H9 (cell line): ENCODE data around the gene LIPM. TPM values are rescaled to one million over a fixed set of nuclear protein-coding genes. Genes with fewer than 3 reads are reported as not detected.

Source experiments
- DNase-seq: peaks from one replicate; pipeline ENCODE4 v3.0.0-alpha.2; 2017
- H2AFZ ChIP-seq: one replicate; pipeline ENCODE4 v1.6.1; 2013; ENCODE audit warnings: mild to moderate bottlenecking, low read length, control low read depth, moderate library complexity
- H2AK5ac ChIP-seq: 2 replicates; pipeline ENCODE4 v1.6.1; 2013; ENCODE audit warnings: low read length, control low read depth, mixed read lengths; ENCODE audit not compliant: insufficient read length
- H2BK120ac ChIP-seq: one replicate; pipeline ENCODE4 v1.6.1; 2013; ENCODE audit warnings: low read depth, mild to moderate bottlenecking, low read length, control low read depth, inconsistent platforms; ENCODE audit not compliant: poor library complexity, severe bottlenecking
- H2BK12ac ChIP-seq: 2 replicates; pipeline ENCODE4 v1.6.1; 2013; ENCODE audit warnings: low read length, control low read depth, mixed read lengths, low read depth; ENCODE audit not compliant: insufficient read length
- H2BK15ac ChIP-seq: 2 replicates; pipeline ENCODE4 v1.6.1; 2013; ENCODE audit warnings: low read depth, low read length, control low read depth
- H2BK20ac ChIP-seq: one replicate; pipeline ENCODE4 v1.6.1; 2013; ENCODE audit warnings: low read depth, mild to moderate bottlenecking, low read length, control low read depth, inconsistent platforms; ENCODE audit not compliant: poor library complexity, severe bottlenecking
- H2BK5ac ChIP-seq: 2 replicates; pipeline ENCODE4 v1.6.1; 2013; ENCODE audit warnings: low read length, control low read depth, mixed read lengths; ENCODE audit not compliant: insufficient read length
- H3K14ac ChIP-seq: 2 replicates; pipeline ENCODE4 v1.6.1; 2013; ENCODE audit warnings: low read length, control low read depth; ENCODE audit not compliant: insufficient read depth
- H3K18ac ChIP-seq: 2 replicates; pipeline ENCODE4 v1.6.1; 2013; ENCODE audit warnings: low read depth, mild to moderate bottlenecking, mixed read lengths, low read length, control low read depth; ENCODE audit not compliant: insufficient read length
- H3K23ac ChIP-seq: 2 replicates; pipeline ENCODE4 v1.6.1; 2013; ENCODE audit warnings: low read length, control low read depth, mixed read lengths, low read depth; ENCODE audit not compliant: insufficient read length
- H3K23me2 ChIP-seq: 2 replicates; pipeline ENCODE4 v1.6.1; 2013; ENCODE audit warnings: low read depth, mild to moderate bottlenecking, mixed read lengths, low read length, control low read depth; ENCODE audit not compliant: insufficient read length, poor library complexity, severe bottlenecking
- H3K27ac ChIP-seq: 2 replicates; pipeline ENCODE4 v1.5.1; 2013; ENCODE audit warnings: low read length, control low read depth, mixed read lengths, low read depth; ENCODE audit not compliant: insufficient read length
- H3K27me3 ChIP-seq: 2 replicates; pipeline ENCODE4 v1.6.1; 2013; ENCODE audit warnings: low read length, control low read depth, inconsistent platforms; ENCODE audit not compliant: insufficient read depth
- H3K4ac ChIP-seq: 2 replicates; pipeline ENCODE4 v1.6.1; 2013; ENCODE audit warnings: low read depth, mild to moderate bottlenecking, control low read depth, inconsistent platforms, low read length, moderate library complexity
- H3K4me1 ChIP-seq: 2 replicates; pipeline ENCODE4 v1.6.1; 2013; ENCODE audit warnings: low read length, control low read depth, inconsistent platforms; ENCODE audit not compliant: insufficient read depth
- H3K4me2 ChIP-seq: 2 replicates; pipeline ENCODE4 v1.6.1; 2013; ENCODE audit warnings: low read length, control low read depth, mixed read lengths; ENCODE audit not compliant: insufficient read length, insufficient read depth
- H3K56ac ChIP-seq: 2 replicates; pipeline ENCODE4 v1.6.1; 2013; ENCODE audit warnings: low read depth, mild to moderate bottlenecking, mixed read lengths, low read length, control low read depth; ENCODE audit not compliant: insufficient read length
- H3K79me1 ChIP-seq: 2 replicates; pipeline ENCODE4 v1.6.1; 2013; ENCODE audit warnings: low read depth, mild to moderate bottlenecking, moderate library complexity, low read length, control low read depth, inconsistent platforms; ENCODE audit not compliant: insufficient read depth, poor library complexity, severe bottlenecking
- H3K79me2 ChIP-seq: 2 replicates; pipeline ENCODE4 v1.6.1; 2013; ENCODE audit warnings: low read length, control low read depth, inconsistent platforms; ENCODE audit not compliant: insufficient read depth
- H3K9ac ChIP-seq: 2 replicates; pipeline ENCODE4 v1.6.1; 2013; ENCODE audit warnings: low read length, control low read depth, mixed read lengths; ENCODE audit not compliant: insufficient read length; ENCODE audit errors: extremely low read depth
- H3K9me3 ChIP-seq: one replicate; pipeline ENCODE4 v1.6.1; 2013; ENCODE audit warnings: low read depth, low read length, inconsistent platforms; ENCODE audit not compliant: control insufficient read depth
- H3T11ph ChIP-seq: one replicate; pipeline ENCODE4 v1.6.1; 2013; ENCODE audit warnings: mild to moderate bottlenecking, low read length, control low read depth, inconsistent platforms
- H4K20me1 ChIP-seq: one replicate; pipeline ENCODE4 v1.6.1; 2013; ENCODE audit not compliant: control insufficient read depth, insufficient read length, insufficient read depth
- H4K5ac ChIP-seq: 2 replicates; pipeline ENCODE4 v1.6.1; 2013; ENCODE audit warnings: low read depth, mild to moderate bottlenecking, mixed read lengths, low read length, control low read depth; ENCODE audit not compliant: insufficient read length
- H4K8ac ChIP-seq: replicated peaks from 2 replicates; pipeline ENCODE4 v1.6.1; 2013; ENCODE audit warnings: low read length, control low read depth, mixed read lengths, low read depth; ENCODE audit not compliant: insufficient read length
- H4K91ac ChIP-seq: 2 replicates; pipeline ENCODE4 v1.6.1; 2013; ENCODE audit warnings: low read depth, mild to moderate bottlenecking, moderate library complexity, mixed read lengths, low read length, control low read depth; ENCODE audit not compliant: insufficient read length
- H3K27ac Mint-ChIP-seq, 3 experiments: 2 replicates in 2 of 3; 3 replicates in 1 of 3; pipeline ENCODE4 v1.8.0; 2020 to 2021; ENCODE audit warnings: mixed read lengths in 3 of 3, mild to moderate bottlenecking in 1 of 3, moderate library complexity in 1 of 3
- H3K27me3 Mint-ChIP-seq: 2 replicates; pipeline ENCODE4 v1.8.0; 2021; ENCODE audit warnings: low read depth, mild to moderate bottlenecking, moderate library complexity, mixed read lengths
- H3K36me3 Mint-ChIP-seq, 3 experiments: 2 replicates in 2 of 3; 3 replicates in 1 of 3; pipeline ENCODE4 v1.8.0; 2020 to 2021; ENCODE audit warnings: low read depth in 3 of 3, mixed read lengths in 3 of 3; ENCODE audit not compliant: insufficient read depth in 1 of 3
- H3K4me1 Mint-ChIP-seq, 2 experiments: 2 replicates each; pipeline ENCODE4 v1.8.0; 2020; ENCODE audit warnings: mixed read lengths in 2 of 2
- H3K4me3 Mint-ChIP-seq, 2 experiments: 2 replicates in 1 of 2; 3 replicates in 1 of 2; pipeline ENCODE4 v1.8.0; 2020 to 2021; ENCODE audit warnings: mild to moderate bottlenecking in 2 of 2, mixed read lengths in 2 of 2, moderate library complexity in 1 of 2
- H3K9me3 Mint-ChIP-seq, 2 experiments: 2 replicates in 1 of 2; 3 replicates in 1 of 2; pipeline ENCODE4 v1.8.0; 2020; ENCODE audit warnings: mild to moderate bottlenecking in 2 of 2, mixed read lengths in 2 of 2, moderate library complexity in 1 of 2
- total RNA-seq: library from RNA; stranded (reverse); gene quantifications from 2 replicates; pipeline ENCODE4 v1.2.1, GENCODE V29; 2021
- TF ChIP-seq, protein P1 (sequence below): fragments of 200-600 bp; sonication (generic); conservative IDR thresholded peaks from 3 replicates; pipeline ENCODE4 v1.8.0; 2021; ENCODE audit warnings: antibody characterized with exemption, mild to moderate bottlenecking

LIPM gene
- total RNA-seq, 1 experiment from 2014 or later = not detected

DNA sequence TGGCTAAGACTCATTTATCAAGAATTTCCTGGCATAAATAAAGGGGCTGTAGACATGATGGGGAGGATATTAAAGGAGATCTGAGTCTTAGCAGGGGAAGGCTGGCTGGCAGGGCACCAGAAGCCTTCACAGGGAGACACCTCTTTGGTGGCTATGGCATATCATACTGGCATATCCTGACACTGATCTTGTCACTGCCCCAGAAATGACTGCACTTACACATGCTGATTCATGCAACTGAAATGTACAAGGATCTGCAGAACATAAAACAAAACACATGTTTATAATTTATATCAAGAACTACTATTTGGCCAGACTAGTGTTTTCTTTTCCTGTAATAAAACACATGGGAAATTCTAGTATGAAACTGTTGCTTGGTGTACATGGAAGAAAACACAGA lies 48.2 kb upstream of the LIPM start:
- H3K27ac ChIP-seq = no peak overlapping the region
- no peak overlapping the region for H3K4me2 ChIP-seq
- no peaks in the 10 kb centered on the region for H3K4me1 ChIP-seq
- Mint-ChIP-seq H3K27me3 (no peaks in the 10 kb centered on the region), H3K4me1 (peaks cover 8% of the 10 kb centered on the region in 2 experiments), H3K4me3 (no peak overlapping the region), H3K27ac (no peak overlapping the region; a peak in 1 of 7 replicates), H3K9me3 (no peaks in the 10 kb centered on the region), H3K36me3 (no peaks in the 10 kb centered on the region)
- H4K20me1 ChIP-seq = no peaks in the 10 kb centered on the region
- no peak overlapping the region for H4K8ac ChIP-seq
- H3K23me2 ChIP-seq = no peaks in the 10 kb centered on the region
- H2BK15ac ChIP-seq = no peak overlapping the region
- TF ChIP-seq, protein P1, sequence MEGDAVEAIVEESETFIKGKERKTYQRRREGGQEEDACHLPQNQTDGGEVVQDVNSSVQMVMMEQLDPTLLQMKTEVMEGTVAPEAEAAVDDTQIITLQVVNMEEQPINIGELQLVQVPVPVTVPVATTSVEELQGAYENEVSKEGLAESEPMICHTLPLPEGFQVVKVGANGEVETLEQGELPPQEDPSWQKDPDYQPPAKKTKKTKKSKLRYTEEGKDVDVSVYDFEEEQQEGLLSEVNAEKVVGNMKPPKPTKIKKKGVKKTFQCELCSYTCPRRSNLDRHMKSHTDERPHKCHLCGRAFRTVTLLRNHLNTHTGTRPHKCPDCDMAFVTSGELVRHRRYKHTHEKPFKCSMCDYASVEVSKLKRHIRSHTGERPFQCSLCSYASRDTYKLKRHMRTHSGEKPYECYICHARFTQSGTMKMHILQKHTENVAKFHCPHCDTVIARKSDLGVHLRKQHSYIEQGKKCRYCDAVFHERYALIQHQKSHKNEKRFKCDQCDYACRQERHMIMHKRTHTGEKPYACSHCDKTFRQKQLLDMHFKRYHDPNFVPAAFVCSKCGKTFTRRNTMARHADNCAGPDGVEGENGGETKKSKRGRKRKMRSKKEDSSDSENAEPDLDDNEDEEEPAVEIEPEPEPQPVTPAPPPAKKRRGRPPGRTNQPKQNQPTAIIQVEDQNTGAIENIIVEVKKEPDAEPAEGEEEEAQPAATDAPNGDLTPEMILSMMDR = no peak
- H3K9me3 ChIP-seq = no peaks in the 10 kb centered on the region
- H3K14ac ChIP-seq = no peak overlapping the region
- no peak overlapping the region for H3K4ac ChIP-seq
- H3K56ac ChIP-seq = no peak overlapping the region
- H2BK20ac ChIP-seq = no peak overlapping the region
- H3K79me2 ChIP-seq = no peaks in the 10 kb centered on the region
- no peak overlapping the region for H2AK5ac ChIP-seq
- no peak overlapping the region for H2BK12ac ChIP-seq
- no peak overlapping the region for H3K18ac ChIP-seq
- no peak overlapping the region for H3T11ph ChIP-seq
- no peak for DNase-seq
- H2AFZ ChIP-seq = no peak overlapping the region
- no peak overlapping the region for H2BK5ac ChIP-seq
- H3K27me3 ChIP-seq = no peaks in the 10 kb centered on the region
- H4K91ac ChIP-seq = no peak overlapping the region
- no peak overlapping the region for H2BK120ac ChIP-seq
- H3K9ac ChIP-seq = no peak overlapping the region
- H3K79me1 ChIP-seq = no peaks in the 10 kb centered on the region
- H4K5ac ChIP-seq = no peak overlapping the region
- no peak overlapping the region for H3K23ac ChIP-seq
